ENCODE data around the gene RNF227.

The RNF227 gene

GRCh38 chr17:7903154-7904103 is 12.7 kb downstream of the RNF227 start:
- DNase-seq (ENCODE audit: insufficient read length) (no peak), FAIRE-seq (no peak)
- TF ChIP-seq POLR2AphosphoS5 (IDR thresholded peaks at IDR 0.05; ENCODE audit: low read depth, low read length) (no peak), POLR2A (IDR thresholded peaks at IDR 0.05; ENCODE audit: low read depth, low read length) (no peak), TAF1 (IDR thresholded peaks at IDR 0.05; ENCODE audit: borderline replicate concordance, low read depth, low read length) (no peak)

GRCh38 chr17:7897773-7898172 is 18.3 kb downstream of the RNF227 start:
- DNase-seq (ENCODE audit: insufficient read length) (no peak), FAIRE-seq (no peak)
- TF ChIP-seq POLR2A (IDR thresholded peaks at IDR 0.05; ENCODE audit: low read depth, low read length) = no peak
- TF ChIP-seq TAF1 (IDR thresholded peaks at IDR 0.05; ENCODE audit: borderline replicate concordance, low read depth, low read length) = no peak
- no peak for TF ChIP-seq POLR2AphosphoS5 (IDR thresholded peaks at IDR 0.05; ENCODE audit: low read depth, low read length)

- TF ChIP-seq TAF1 (IDR thresholded peaks at IDR 0.05; ENCODE audit: borderline replicate concordance, low read depth, low read length) = no peak
- no peak for TF ChIP-seq POLR2A (IDR thresholded peaks at IDR 0.05; ENCODE audit: low read depth, low read length)
- no peak for FAIRE-seq
- DNase-seq (ENCODE audit: insufficient read length) = no peak
These were observed 19.0 kb downstream of the RNF227 start for GRCh38 chr17:7897090-7897489.

- DNase-seq (ENCODE audit: insufficient read length) (no peak), FAIRE-seq (no peak)
- TF ChIP-seq TAF1 (IDR thresholded peaks at IDR 0.05; ENCODE audit: borderline replicate concordance, low read depth, low read length) (no peak), POLR2AphosphoS5 (IDR thresholded peaks at IDR 0.05; ENCODE audit: low read depth, low read length) (no peak), POLR2A (IDR thresholded peaks at IDR 0.05; ENCODE audit: low read depth, low read length) (no peak)
These were observed 21.2 kb downstream of the RNF227 start for GRCh38 chr17:7894866-7895265.

- DNase-seq (ENCODE audit: insufficient read length) = no peak
- TF ChIP-seq POLR2A (IDR thresholded peaks at IDR 0.05; ENCODE audit: low read depth, low read length) = no peak
- no peak for TF ChIP-seq POLR2AphosphoS5 (IDR thresholded peaks at IDR 0.05; ENCODE audit: low read depth, low read length)
- no peak for TF ChIP-seq TAF1 (IDR thresholded peaks at IDR 0.05; ENCODE audit: borderline replicate concordance, low read depth, low read length)
- no peak for FAIRE-seq
These were observed 21.9 kb downstream of the RNF227 start for GRCh38 chr17:7894226-7894625.

GRCh38 chr17:7893187-7893880 is 22.8 kb downstream of the RNF227 start:
- DNase-seq (ENCODE audit: insufficient read length) (no peak), FAIRE-seq (no peak)
- TF ChIP-seq POLR2AphosphoS5 (IDR thresholded peaks at IDR 0.05; ENCODE audit: low read depth, low read length) = no peak
- no peak for TF ChIP-seq TAF1 (IDR thresholded peaks at IDR 0.05; ENCODE audit: borderline replicate concordance, low read depth, low read length)

- DNase-seq (ENCODE audit: insufficient read length) (no peak), FAIRE-seq (no peak)
- no peak for TF ChIP-seq TAF1 (IDR thresholded peaks at IDR 0.05; ENCODE audit: borderline replicate concordance, low read depth, low read length)
- TF ChIP-seq POLR2AphosphoS5 (IDR thresholded peaks at IDR 0.05; ENCODE audit: low read depth, low read length) = no peak
- TF ChIP-seq POLR2A (IDR thresholded peaks at IDR 0.05; ENCODE audit: low read depth, low read length) = no peak
These were observed 26.7 kb downstream of the RNF227 start for GRCh38 chr17:7889166-7889955.

GRCh38 chr17:7888184-7888920 is 27.7 kb downstream of the RNF227 start, which contains the start of gene CHD3:
Gene CHD3, plus strand, starts transcription at chr17:7888789. Its CDS starts 212 bp downstream, at chr17:7889001.
- FAIRE-seq (no peak), DNase-seq (ENCODE audit: insufficient read length) (no peak)
- TF ChIP-seq POLR2AphosphoS5 (IDR thresholded peaks at IDR 0.05; ENCODE audit: low read depth, low read length) (no peak), POLR2A (IDR thresholded peaks at IDR 0.05; ENCODE audit: low read depth, low read length) (no peak), TAF1 (IDR thresholded peaks at IDR 0.05; ENCODE audit: borderline replicate concordance, low read depth, low read length) (no peak)

- DNase-seq (ENCODE audit: insufficient read length) = peak; percentile 73
- peak; percentile 95 for FAIRE-seq
- 0 out of 2 replicates have a peak, but pooled peaks have one; percentile 25 for TF ChIP-seq POLR2AphosphoS5 (IDR thresholded peaks at IDR 0.05; ENCODE audit: low read depth, low read length)
- TF ChIP-seq TAF1 (IDR thresholded peaks at IDR 0.05; ENCODE audit: borderline replicate concordance, low read depth, low read length) = no peak
- TF ChIP-seq POLR2A (IDR thresholded peaks at IDR 0.05; ENCODE audit: low read depth, low read length) = peak; percentile 35; the same call in 1 of the 2 replicates
These were observed 28.5 kb downstream of the RNF227 start for GRCh38 chr17:7887482-7888183.

- FAIRE-seq (no peak), DNase-seq (ENCODE audit: insufficient read length) (no peak)
- TF ChIP-seq POLR2A (IDR thresholded peaks at IDR 0.05; ENCODE audit: low read depth, low read length) (no peak), POLR2AphosphoS5 (IDR thresholded peaks at IDR 0.05; ENCODE audit: low read depth, low read length) (no peak), TAF1 (IDR thresholded peaks at IDR 0.05; ENCODE audit: borderline replicate concordance, low read depth, low read length) (no peak)
These were observed 29.0 kb downstream of the RNF227 start for GRCh38 chr17:7887038-7887481.
